K562 (cell line): Measurements from ENCODE around the gene RYR3. TPM values are rescaled to one million over a fixed set of nuclear protein-coding genes. Genes with fewer than 3 reads are reported as not detected.

Source experiments
- ATAC-seq: fragments of 200-7000 bp; cut with Tn5 transposase; 3 replicates; pipeline ENCODE4 v1.9.1; 2020; ENCODE audit warnings: moderate library complexity
- BruUV-seq: library from RNA; stranded (reverse); fragments of 400-500 nt; replicated peaks from 2 replicates; lab custom pipeline; 2021; lab: Mats Ljungman, UMichigan
- CTCF ChIA-PET: fragments of 300-600 bp; formaldehyde crosslinking; extraction: SDS; loops from one replicate; lab custom pipeline; 2021; ENCODE audit warnings: low intra/inter-chr PET ratio; lab: Yijun Ruan, JAX
- POLR2A ChIA-PET: fragments of 300-600, 350-650 bp; sonication (Branson Sonifier 250); formaldehyde crosslinking; extraction: SDS; loops from one replicate; lab custom pipeline; 2021; ENCODE audit warnings: antibody characterized with exemption, inconsistent platforms; lab: Yijun Ruan, JAX
- DNase-seq, 4 experiments: peaks; one replicate each; pipeline versions ENCODE4 v3.0.0 to v3.0.0-alpha.2; 2011 to 2018; ENCODE audit warnings: low spot score in 3 of 4, mixed read lengths in 3 of 4; ENCODE audit errors: extremely low read depth in 1 of 4
- FAIRE-seq: peaks from 2 replicates; lab custom pipeline; 2011; peaks lifted over from hg19 to GRCh38; lab: Jason Lieb, UNC
- H2AFZ ChIP-seq: 2 replicates; pipeline ENCODE4 v1.6.0; 2011; ENCODE audit warnings: low read depth, low read length, control low read depth, inconsistent platforms
- H3K27ac ChIP-seq: fragments of 200-600 bp; 3 replicates; pipeline ENCODE4 v1.8.0; 2011; ENCODE audit warnings: low read depth, mild to moderate bottlenecking, control low read depth, inconsistent platforms, low read length, moderate library complexity, mixed read lengths; ENCODE audit errors: extremely low read depth
- H3K27me3 ChIP-seq, 2 experiments: fragments of 300-600 bp in 1 of 2; 2 replicates in 1 of 2; 3 replicates in 1 of 2; pipeline versions ENCODE4 v1.6.0 to v1.8.0; 2011; ENCODE audit warnings: inconsistent platforms in 2 of 2, low read length in 2 of 2, mild to moderate bottlenecking in 1 of 2, mixed read lengths in 1 of 2, moderate library complexity in 1 of 2; ENCODE audit not compliant: control insufficient read depth in 2 of 2, insufficient read depth in 2 of 2
- H3K36me3 ChIP-seq: fragments of 300-600 bp; 3 replicates; pipeline ENCODE4 v1.8.0; 2011; ENCODE audit warnings: mild to moderate bottlenecking, low read length, inconsistent platforms; ENCODE audit not compliant: control insufficient read depth, insufficient read depth
- H3K4me1 ChIP-seq, 2 experiments: fragments of 200-600 bp in 1 of 2; replicated peaks in 1 of 2; 2 replicates in 1 of 2; 3 replicates in 1 of 2; pipeline versions ENCODE4 v1.5.1 to v1.8.0; 2011; ENCODE audit warnings: inconsistent platforms in 2 of 2, low read length in 2 of 2, mild to moderate bottlenecking in 1 of 2, mixed read lengths in 1 of 2, moderate library complexity in 1 of 2; ENCODE audit not compliant: control insufficient read depth in 2 of 2, insufficient read depth in 2 of 2
- H3K4me2 ChIP-seq: 2 replicates; pipeline ENCODE4 v1.6.1; 2011; ENCODE audit warnings: low read length, control low read depth, inconsistent platforms, mixed read lengths; ENCODE audit not compliant: insufficient read depth
- H3K4me3 ChIP-seq: fragments of 200-600 bp; sonication (generic), shearing (Covaris generic); 2 replicates; pipeline ENCODE4 v1.5.1; 2016; ENCODE audit warnings: control low read depth, inconsistent platforms
- H3K79me2 ChIP-seq: fragments of 200-600 bp; 3 replicates; pipeline ENCODE4 v1.8.0; 2011; ENCODE audit warnings: low read length, inconsistent platforms; ENCODE audit not compliant: control insufficient read depth, insufficient read depth
- H3K9ac ChIP-seq, 2 experiments: 2 replicates each; pipeline versions ENCODE4 v1.6.0 to v1.6.1; 2011; ENCODE audit warnings: low read depth in 2 of 2, low read length in 2 of 2, control low read depth in 1 of 2, inconsistent platforms in 1 of 2, mild to moderate bottlenecking in 1 of 2, mixed read lengths in 1 of 2; ENCODE audit not compliant: insufficient read depth in 1 of 2
- H3K9me1 ChIP-seq: one replicate; pipeline ENCODE4 v1.6.0; 2011; ENCODE audit warnings: inconsistent platforms, mild to moderate bottlenecking, low read length, moderate library complexity; ENCODE audit not compliant: control insufficient read depth, insufficient read depth
- H3K9me3 ChIP-seq: replicated peaks from 2 replicates; pipeline ENCODE4 v1.5.1; 2011; ENCODE audit warnings: low read depth, low read length, inconsistent platforms; ENCODE audit not compliant: control insufficient read depth, insufficient read depth
- H4K20me1 ChIP-seq: replicated peaks from 2 replicates; pipeline ENCODE4 v1.6.1; 2011; ENCODE audit warnings: low read length, inconsistent platforms, mixed read lengths; ENCODE audit not compliant: control insufficient read depth, insufficient read depth
- FOXP1 ChIP-seq: sonication (generic); formaldehyde crosslinking; IDR thresholded peaks from 2 replicates; pipeline ENCODE4 v1.8.0; 2022; ENCODE audit warnings: mild to moderate bottlenecking, missing genetic modification reagents
- GATA2 ChIP-seq: sonication (generic); formaldehyde crosslinking; IDR thresholded peaks from 2 replicates; pipeline ENCODE4 v1.4.0; 2020; ENCODE audit warnings: mild to moderate bottlenecking, missing genetic modification reagents
- HNRNPLL ChIP-seq: fragments of 200-400 bp; formaldehyde crosslinking; IDR thresholded peaks from 2 replicates; pipeline ENCODE4 v1.6.1; 2017; ENCODE audit warnings: low read length, low read depth, mild to moderate bottlenecking; ENCODE audit not compliant: poor library complexity, severe bottlenecking
- ILK ChIP-seq: fragments of 450-650 bp; IDR thresholded peaks from 2 replicates; pipeline ENCODE4 v1.6.1; 2016; ENCODE audit warnings: missing genetic modification characterization, low read depth, mild to moderate bottlenecking, missing compliant biosample characterization, moderate library complexity, borderline replicate concordance
- JUND ChIP-seq, 2 experiments: IDR thresholded peaks; 2 replicates in 1 of 2; 3 replicates in 1 of 2; pipeline ENCODE4 v1.6.1; 2011; ENCODE audit warnings: borderline replicate concordance in 2 of 2, low read depth in 2 of 2, low read length in 2 of 2, improper control_type of control experiment in 1 of 2, missing biosample characterization in 1 of 2, missing genetic modification characterization in 1 of 2, missing genetic modification reagents in 1 of 2
- NFATC3 ChIP-seq: fragments of 450-650 bp; IDR thresholded peaks from 2 replicates; pipeline ENCODE4 v1.6.1; 2017; ENCODE audit warnings: mild to moderate bottlenecking
- PHB ChIP-seq: fragments of 250-450 bp; sonication (Bioruptor Pico); IDR thresholded peaks from 2 replicates; pipeline ENCODE4 v1.5.0; 2021
- RNF219 ChIP-seq: fragments of 250-450 bp; sonication (Bioruptor Pico); IDR thresholded peaks from 2 replicates; pipeline ENCODE4 v1.5.0; 2022; ENCODE audit warnings: mild to moderate bottlenecking
- SUPT5H ChIP-seq: fragments of 450-650 bp; IDR thresholded peaks from 2 replicates; pipeline ENCODE4 v1.6.1; 2016
- XRCC3 ChIP-seq: fragments of 450-650 bp; IDR thresholded peaks from 2 replicates; pipeline ENCODE4 v1.6.1; 2017; ENCODE audit warnings: mild to moderate bottlenecking, moderate library complexity
- ZNF165 ChIP-seq: fragments of 250-450 bp; sonication (Bioruptor Pico); IDR thresholded peaks from 2 replicates; pipeline ENCODE4 v1.4.0; 2020; ENCODE audit warnings: borderline replicate concordance
- ZNF586 ChIP-seq: fragments of 450-650 bp; formaldehyde crosslinking; conservative IDR thresholded peaks from 2 replicates; pipeline ENCODE4 v1.4.0; 2020; ENCODE audit warnings: mild to moderate bottlenecking, moderate library complexity
- ZNF699 ChIP-seq: fragments of 250-450 bp; sonication (Bioruptor Pico); IDR thresholded peaks from 2 replicates; pipeline ENCODE4 v1.8.0; 2021; ENCODE audit warnings: mild to moderate bottlenecking, moderate library complexity; ENCODE audit not compliant: insufficient replicate concordance
- ZNF766 ChIP-seq: fragments of 200-800 bp; sonication (Bioruptor generic); conservative IDR thresholded peaks from 2 replicates; pipeline ENCODE4 v1.6.1; 2016; ENCODE audit warnings: missing genetic modification characterization, missing compliant biosample characterization
- WGBS: fragments of 100-300 bp; shearing (Covaris generic); methylation state at CpG from one replicate; pipeline ENCODE4 v1.1.6; 2016; ENCODE audit warnings: low coverage, mixed read lengths; ENCODE audit not compliant: insufficient coverage; ENCODE audit errors: missing lambda C conversion rate; 5-methylcytosine and 5-hydroxymethylcytosine counted together
- in situ Hi-C: fragments of 300-500 bp; cut with MboI; formaldehyde crosslinking; loops from 4 replicates; pipeline ENCODE4 v1.15.0; 2018; ENCODE audit warnings: inconsistent platforms, mixed read lengths
- intact Hi-C: fragments of 100-400 bp; cut with micrococcal nuclease; formaldehyde crosslinking; loops from 2 replicates; pipeline ENCODE4 v1.14.2; 2022
- polyA plus RNA-seq, 8 experiments: library from polyadenylated mRNA; depleted of rRNA in 4 of 8; stranded (reverse) in 5 of 8; unstranded in 3 of 8; fragments of >200 nt; fragmentation: Nextera tagmentation in 2 of 8; fragmentation: Illumina TruSeq in 1 of 8; extraction: Ambion mirVana in 2 of 8; extraction: Trizol in 1 of 8; gene quantifications; 2 replicates each; pipeline versions ENCODE4 v1.2.1 to v1.2.3, GENCODE V29; 2011 to 2014; ENCODE audit warnings: inconsistent platforms in 1 of 8, missing spikeins in 1 of 8
- total RNA-seq, 7 experiments: library from RNA; depleted of rRNA in 6 of 7; stranded (reverse); fragments of >200 nt in 6 of 7; fragmentation: Illumina TruSeq in 2 of 7; extraction: Trizol in 2 of 7; gene quantifications; 2 replicates each; pipeline versions ENCODE4 v1.2.1 to v1.2.3, GENCODE V29; 2011 to 2021; ENCODE audit warnings: low replicate concordance in 1 of 7

Gene RYR3
- total and polyA plus RNA-seq, 9 of the 15 experiments (the other 6 are each of a cell fraction or from before 2014, with no cell fraction given): 0.04 TPM; not detected in 8

- Histone ChIP-seq H3K9me1 (no peaks in the 10 kb centered on the region), H3K9me3 (no peaks in the 10 kb centered on the region), H3K36me3 (no peaks in the 10 kb centered on the region), H3K4me2 (no peak overlapping the region), H3K4me3 (no peak overlapping the region), H3K79me2 (no peaks in the 10 kb centered on the region), H4K20me1 (no peaks in the 10 kb centered on the region), H3K4me1 (no peaks in the 10 kb centered on the region), H3K9ac (no peak overlapping the region), H3K27ac (no peak overlapping the region), H3K27me3 (no peaks in the 10 kb centered on the region), H2AFZ (no peak overlapping the region)
- in situ Hi-C loops (no loop called here), intact Hi-C loops (no loop called here)
- DNase-seq (no peak), ATAC-seq (no peak), FAIRE-seq (no peak)
- TF ChIP-seq RNF219 (no peak), ZNF766 (no peak), ZNF165 (no peak), ZNF699 (CRISPR knock-in tag) (no peak), HNRNPLL (no peak), GATA2 (CRISPR knock-in tag) (no peak), ILK (tag) (no peak), FOXP1 (CRISPR knock-in tag) (no peak), XRCC3 (no peak), ZNF586 (CRISPR knock-in tag) (no peak), JUND (IDR thresholded peaks at IDR 0.05; ENCODE audit: borderline replicate concordance, low read depth, low read length) (no peak), JUND (tag; IDR thresholded peaks at IDR 0.05; ENCODE audit: borderline replicate concordance, low read depth, low read length) (no peak), SUPT5H (no peak), PHB (CRISPR knock-in tag) (no peak), NFATC3 (no peak)
- POLR2A ChIA-PET: interaction anchor here (0.7 kb wide), 1 partner anchor 12 kb away, joined by 3 read pairs; no protein-coding TSS in a partner anchor
- CTCF ChIA-PET: no interaction called here
- no TSS peak for BruUV-seq
- 0% methylated on average over 7 of the region's 7 CpGs for WGBS
Measured at GRCh38 chr15:33411596-33412540, 101.1 kb downstream of the RYR3 start.
